ENCODE results near the gene DEUP1.
"Not testable (repeated sequence)": the region's sequence is repeated elsewhere in the genome, so short reads cannot be mapped to it uniquely, and the experiment has no call there.

The DEUP1 gene, protein sequence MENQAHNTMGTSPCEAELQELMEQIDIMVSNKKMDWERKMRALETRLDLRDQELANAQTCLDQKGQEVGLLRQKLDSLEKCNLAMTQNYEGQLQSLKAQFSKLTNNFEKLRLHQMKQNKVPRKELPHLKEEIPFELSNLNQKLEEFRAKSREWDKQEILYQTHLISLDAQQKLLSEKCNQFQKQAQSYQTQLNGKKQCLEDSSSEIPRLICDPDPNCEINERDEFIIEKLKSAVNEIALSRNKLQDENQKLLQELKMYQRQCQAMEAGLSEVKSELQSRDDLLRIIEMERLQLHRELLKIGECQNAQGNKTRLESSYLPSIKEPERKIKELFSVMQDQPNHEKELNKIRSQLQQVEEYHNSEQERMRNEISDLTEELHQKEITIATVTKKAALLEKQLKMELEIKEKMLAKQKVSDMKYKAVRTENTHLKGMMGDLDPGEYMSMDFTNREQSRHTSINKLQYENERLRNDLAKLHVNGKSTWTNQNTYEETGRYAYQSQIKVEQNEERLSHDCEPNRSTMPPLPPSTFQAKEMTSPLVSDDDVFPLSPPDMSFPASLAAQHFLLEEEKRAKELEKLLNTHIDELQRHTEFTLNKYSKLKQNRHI

DNA sequence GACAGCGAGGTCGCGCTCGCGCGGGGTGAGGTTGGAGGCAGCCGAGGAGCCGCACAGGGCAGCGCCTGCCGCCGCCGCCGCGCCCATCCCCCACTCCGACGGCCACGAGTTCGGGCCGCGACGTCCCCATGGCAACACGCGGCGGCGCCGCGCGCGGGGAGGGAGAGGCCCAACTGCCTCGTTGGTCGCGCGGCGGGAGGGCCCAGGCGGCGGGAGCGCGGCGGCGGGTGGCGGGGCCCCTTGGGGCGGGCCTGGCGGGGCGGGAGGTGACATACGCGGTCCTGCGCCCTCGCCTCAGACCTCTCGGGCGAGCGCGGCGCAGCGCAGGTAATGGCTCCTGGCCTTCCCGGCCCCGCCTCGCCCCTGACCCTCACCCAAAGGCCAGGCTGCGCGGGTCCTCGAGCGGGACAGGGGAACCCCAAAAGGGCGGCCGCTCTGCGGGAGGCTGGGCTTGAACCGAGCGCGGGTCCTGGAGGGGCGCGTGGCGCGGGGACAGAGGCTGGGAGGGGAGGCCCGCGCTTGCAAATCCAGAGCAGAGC, at the start of gene DEUP1:
Gene DEUP1 (plus strand): TSS at position 297 of the 539 bp plus-strand sequence. CDS start 1,518 bp downstream, outside the sequence.
- in situ Hi-C loops (cut with MboI; ENCODE audit: low sequenced_read_pairs) = no loop called here

DNA sequence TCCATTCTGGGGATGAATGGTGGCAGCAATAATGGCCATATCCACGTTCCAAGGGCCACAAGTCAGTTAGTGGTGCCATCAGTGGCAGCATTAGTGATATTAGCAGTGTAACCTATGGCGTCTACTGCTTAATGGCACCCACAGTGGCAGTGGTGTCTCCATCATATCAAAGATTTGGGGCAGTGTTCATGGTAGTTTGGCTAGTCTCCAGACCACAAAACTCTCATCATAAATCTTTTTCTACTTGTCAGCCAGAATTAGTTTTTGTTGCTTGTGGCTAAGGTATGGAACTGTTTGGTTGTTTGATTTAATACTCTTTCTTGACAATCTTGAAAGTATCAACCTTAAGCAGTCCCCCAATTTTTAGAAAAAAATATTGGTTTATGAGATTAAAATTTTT, 45.1 kb upstream of the DEUP1 start:
- in situ Hi-C loops (cut with MboI; ENCODE audit: low sequenced_read_pairs) = no loop called here

DNA sequence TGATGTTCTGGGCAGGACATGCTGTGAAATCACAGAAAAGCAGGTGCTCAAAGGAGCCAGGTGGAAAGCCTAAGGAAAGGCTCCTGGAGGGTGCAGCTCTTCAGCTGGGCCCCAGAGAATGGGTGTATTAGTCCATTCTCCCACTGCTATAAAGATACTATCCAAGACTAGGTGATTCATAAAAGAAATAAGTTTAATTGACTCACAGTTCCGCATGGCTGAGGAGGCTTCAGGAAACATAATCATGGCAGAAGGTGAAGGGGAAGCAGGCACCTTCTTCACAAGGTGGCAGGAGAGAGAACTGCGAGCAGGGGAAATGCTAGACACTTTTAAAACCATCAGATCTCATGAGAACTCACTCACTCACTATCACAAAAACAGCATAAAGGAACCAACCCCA, 43.1 kb upstream of the DEUP1 start:
- in situ Hi-C loops (cut with MboI; ENCODE audit: low sequenced_read_pairs) = no loop called here

DNA sequence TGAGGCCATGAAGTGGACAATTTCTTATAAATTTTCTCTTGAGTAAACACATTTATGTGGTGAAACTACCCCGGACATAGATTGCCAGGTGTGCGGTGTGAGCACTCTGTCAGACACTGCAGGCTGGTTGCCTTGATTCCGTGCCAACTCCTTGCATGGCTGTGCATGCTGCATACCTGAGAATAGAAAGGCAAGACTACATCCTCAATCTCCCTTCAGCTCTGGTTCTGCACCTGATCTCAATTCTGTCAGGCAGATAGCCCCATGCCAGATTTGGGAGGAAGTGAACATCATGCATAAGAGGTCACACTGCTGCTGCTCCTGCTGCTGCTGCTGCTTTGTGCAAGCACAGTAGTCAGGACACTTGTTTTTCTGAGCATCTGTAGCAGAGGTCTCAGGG, 42.5 kb upstream of the DEUP1 start:
- in situ Hi-C loops (cut with MboI; ENCODE audit: low sequenced_read_pairs) = no loop called here

DNA sequence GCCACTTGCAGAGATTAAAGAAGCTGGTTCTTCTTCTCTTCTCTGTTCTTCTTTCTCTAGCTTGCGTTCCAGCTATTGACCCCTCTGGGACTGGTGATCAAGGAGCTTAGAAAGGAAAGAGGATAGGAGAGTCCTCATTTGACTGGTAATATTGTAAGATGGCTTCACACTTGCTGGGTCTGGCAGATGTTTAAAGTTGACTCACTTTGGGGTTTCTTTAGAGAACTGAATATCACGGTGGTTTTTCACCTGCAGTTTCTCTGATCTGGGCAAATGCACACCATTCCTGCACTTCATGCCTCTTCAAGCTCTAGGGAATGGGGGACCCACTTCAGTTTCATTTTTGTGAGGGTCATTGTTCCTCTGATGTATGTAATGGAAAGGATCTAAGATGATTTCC, 41.8 kb upstream of the DEUP1 start:
- in situ Hi-C loops (cut with MboI; ENCODE audit: low sequenced_read_pairs) = no loop called here

DNA sequence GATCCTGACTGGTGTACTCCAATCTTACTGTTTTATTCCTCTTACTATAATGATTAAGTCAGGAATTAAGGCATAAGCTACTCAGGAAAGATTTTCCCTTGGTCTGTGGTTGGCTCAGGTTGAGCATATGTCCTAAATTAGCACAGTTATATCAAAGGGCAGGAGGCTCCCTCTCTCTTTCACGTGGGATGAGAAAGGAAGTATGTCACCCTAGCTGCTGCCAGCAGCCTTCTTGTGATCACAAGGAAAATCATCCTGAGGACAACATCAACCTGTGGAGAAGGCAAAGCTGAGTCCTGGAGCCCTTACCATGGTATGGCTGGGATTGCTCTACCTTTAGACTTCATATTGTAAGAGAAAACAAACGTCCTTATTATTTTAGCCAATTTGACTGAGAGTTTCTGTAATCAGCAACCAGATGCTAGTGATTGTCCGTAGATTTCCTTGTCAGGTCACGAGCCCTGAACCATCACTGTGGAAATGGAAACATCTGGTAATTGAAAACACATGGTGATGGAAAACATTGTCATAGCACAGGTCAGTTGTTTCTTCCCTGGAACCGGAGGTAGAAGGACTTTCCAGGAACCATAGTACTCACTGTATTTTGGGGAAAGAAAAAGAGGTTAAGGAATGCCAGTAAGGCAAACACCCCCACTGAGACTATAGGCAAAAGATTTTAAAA, 40.6 kb upstream of the DEUP1 start:
- in situ Hi-C loops (cut with MboI; ENCODE audit: low sequenced_read_pairs) = no loop called here

DNA sequence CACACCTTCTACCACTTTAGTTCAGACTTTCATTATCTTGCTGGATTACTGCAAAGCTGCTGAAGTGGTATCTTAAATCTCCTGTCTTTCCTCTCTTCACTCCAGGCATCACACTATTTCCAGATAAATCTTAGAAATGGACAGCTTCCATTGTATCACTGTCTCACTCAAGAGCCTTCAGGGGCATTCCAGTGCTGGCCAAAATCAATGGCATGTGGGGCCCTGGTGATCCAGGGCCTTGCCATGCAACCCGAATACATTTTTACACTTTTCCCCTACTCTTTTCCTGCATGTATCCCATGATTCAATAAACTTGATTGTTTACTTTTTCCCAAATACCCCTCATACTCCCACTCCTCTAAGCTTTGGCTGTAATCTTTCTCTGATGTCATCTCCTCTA, 39.4 kb upstream of the DEUP1 start:
- in situ Hi-C loops (cut with MboI; ENCODE audit: low sequenced_read_pairs) = no loop called here

DNA sequence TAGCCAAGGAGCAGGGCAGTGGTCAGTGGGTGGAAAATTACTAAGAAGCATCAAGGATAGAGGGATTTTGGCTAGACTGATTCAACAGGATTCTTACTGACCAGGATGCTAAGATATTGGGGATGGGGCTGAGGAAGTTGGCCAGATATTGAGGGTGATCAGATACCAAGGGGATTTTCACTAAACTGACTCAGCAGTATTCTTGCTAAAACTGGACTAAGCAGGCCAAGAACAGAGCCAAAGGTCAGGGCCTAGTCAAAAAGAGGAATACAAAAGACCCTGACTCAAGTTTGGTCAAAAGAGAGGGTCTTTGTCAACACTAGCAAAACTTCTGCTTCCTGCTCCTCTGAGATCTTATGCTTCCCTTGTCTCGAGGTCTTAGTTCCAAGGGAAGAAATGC, 38.6 kb upstream of the DEUP1 start:
- in situ Hi-C loops (cut with MboI; ENCODE audit: low sequenced_read_pairs) = no loop called here

DNA sequence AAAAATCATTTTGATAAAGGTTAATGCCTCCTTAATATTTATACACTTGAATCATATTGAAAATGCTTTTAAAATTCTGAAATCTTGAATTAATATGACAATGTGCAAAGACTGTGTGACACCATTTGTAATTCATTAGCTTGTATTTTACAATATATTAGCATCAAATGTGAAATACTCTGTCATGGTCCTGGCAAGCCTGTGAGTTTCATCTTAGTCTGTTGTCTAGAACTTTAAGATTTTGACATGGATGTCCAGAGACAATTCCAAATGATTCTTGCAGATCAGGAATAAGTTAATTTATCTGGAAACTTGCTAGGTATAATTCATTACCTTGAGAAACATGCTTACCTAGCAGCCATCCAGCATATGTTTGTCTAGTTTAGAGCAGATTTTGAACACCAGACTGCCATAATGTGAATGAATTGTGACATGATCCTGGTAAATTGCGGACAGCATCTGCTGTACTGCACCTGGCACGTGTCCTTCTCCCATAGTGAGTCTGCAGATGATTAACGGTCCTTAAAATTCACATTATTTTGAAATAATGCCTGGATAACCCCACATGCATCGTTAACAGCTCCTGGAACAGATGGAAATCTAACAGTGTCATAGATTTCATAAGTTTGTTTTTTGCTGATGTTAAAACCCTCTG, 34.5 kb upstream of the DEUP1 start:
- in situ Hi-C loops (cut with MboI; ENCODE audit: low sequenced_read_pairs) = no loop called here

DNA sequence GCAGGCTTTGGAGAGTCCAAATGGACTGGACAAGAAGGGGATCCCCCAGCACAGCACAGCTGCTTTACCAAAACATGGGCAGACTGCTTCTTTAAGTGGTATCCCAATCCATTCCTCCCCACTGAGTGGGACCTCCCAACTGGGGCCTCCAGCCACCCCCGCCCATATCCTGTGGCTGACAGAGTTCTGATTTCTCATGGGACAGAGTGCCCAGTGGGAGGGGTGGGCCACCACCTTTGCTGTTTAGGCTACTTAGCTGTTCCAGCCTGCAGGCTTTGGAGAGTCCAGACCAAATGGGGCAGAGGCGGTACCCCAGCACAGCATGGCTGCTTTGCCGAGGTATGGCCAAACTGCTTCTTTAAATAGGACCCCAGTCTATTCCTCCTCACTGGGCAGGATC, 26.9 kb upstream of the DEUP1 start:
- in situ Hi-C loops (cut with MboI; ENCODE audit: low sequenced_read_pairs) = no loop called here

DNA sequence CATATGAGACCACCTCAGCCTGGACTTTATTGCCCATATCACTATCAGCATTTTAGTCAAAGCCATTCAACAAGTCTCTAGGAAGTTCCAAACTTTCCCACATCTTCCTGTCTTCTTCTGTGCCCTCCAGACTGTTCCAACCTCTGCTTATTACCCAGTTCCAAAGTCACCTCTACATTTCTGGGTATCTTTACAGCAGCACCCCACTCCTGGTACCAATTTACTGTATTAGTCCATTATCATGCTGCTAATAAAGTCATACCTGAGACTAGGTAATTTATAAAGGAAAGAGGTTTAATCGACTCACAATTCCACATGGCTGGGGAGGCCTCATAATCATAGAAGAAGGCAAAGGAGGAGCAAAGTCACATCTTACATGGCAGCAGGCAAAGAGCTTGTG, 16.1 kb upstream of the DEUP1 start:
- in situ Hi-C loops (cut with MboI; ENCODE audit: low sequenced_read_pairs) = not testable (repeated sequence)

DNA sequence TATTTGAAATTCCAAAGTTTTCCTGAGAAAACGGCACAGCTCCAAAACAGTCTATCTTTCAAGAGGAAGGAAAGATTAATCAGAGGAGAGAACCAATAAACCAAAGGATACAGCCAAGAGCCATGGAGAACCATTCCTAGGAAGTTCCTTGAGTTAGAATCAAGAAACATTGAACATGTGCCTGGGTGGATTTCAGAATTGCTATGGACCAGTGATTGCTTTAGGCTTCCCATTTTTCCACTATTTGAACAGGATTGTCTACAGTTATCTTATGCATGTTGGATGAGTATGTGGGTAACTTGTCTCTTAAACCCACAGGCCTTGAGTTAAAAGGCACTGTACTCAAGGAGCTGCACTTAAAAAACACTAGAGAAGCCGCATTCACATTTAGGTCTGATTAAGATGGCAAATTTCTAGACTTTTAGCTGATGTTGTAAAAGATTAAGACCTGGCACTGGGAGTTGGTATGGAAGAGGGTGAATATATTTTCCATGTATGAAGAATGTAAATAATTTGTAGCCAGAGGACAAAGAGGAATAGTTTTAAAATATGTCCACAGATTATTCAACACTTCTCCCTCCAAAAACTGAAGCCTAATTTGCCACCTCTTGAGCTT, 11.2 kb upstream of the DEUP1 start:
- in situ Hi-C loops (cut with MboI; ENCODE audit: low sequenced_read_pairs) = no loop called here

DNA sequence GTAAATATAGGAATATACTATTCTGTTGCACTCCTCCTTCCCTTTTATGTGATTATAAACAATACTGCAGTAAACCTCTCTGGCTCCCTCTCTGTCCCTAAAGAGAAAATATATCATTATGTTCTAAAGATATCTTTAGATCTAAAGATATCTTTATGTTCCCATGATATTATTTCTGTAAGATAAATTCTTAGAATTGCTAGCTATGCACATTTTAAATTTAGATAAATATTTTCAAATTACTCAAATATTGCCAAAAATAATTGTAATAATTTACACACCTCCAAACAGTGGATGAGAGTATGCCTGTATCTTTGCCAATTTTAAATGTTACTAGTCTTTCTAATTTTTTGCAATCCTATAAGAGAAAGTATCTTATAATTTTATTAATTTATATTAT, 10.3 kb upstream of the DEUP1 start:
- in situ Hi-C loops (cut with MboI; ENCODE audit: low sequenced_read_pairs) = no loop called here

DNA sequence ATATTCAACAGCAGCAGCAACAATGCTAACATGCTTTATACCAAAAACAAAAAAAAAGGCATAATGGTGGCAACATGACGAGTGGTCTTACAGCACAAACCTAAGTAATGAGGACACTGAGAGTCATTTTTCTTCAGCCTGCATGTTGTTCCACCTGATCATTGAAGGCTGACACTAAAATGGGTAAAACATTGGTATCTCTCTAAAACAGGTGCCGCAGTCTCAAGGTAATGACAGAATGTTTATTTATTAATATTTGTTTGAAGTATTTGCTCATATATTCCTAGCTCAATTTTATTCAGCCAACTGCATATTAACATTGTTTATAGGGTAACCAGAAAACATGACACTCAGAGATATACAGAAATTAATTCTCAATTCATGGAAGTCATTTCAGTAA, 8.3 kb upstream of the DEUP1 start:
- in situ Hi-C loops (cut with MboI; ENCODE audit: low sequenced_read_pairs) = no loop called here

DNA sequence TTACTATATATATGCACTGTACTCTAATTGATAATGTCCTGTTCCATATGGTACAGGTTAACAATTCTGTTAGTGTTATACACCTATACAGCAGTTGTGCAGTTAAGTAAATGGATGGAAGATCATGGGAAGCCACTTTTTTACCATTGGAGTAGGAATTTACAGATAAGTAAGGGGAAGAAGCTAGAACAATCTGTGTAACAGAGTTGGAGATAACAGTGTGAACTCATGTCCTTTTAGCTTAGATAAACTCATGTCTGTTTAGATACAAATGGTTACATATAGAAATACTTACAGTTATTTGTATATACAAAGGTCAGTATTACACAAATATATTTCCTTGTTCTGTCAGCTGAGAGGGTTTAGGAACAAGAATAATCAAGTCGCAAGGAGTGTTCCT, 6.8 kb upstream of the DEUP1 start:
- in situ Hi-C loops (cut with MboI; ENCODE audit: low sequenced_read_pairs) = no loop called here

DNA sequence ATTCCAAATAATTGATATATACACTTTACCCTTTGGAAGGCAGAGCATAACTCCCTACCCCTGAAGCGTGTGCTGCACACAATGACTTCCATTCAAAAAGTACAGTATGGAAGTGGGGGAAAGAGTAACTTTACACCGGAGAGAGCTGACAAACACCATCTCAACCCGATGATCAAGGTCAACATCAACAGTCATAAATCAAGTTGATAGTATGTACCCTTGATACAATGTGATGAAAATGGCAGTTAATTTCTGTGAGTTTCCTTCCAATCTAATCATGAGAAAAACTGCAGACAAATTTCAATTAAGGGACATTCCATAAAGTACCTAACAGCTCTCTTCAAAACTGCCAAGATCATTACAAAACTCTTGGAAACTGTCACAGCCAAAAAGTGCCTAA, 6.0 kb upstream of the DEUP1 start:
- in situ Hi-C loops (cut with MboI; ENCODE audit: low sequenced_read_pairs) = no loop called here

DNA sequence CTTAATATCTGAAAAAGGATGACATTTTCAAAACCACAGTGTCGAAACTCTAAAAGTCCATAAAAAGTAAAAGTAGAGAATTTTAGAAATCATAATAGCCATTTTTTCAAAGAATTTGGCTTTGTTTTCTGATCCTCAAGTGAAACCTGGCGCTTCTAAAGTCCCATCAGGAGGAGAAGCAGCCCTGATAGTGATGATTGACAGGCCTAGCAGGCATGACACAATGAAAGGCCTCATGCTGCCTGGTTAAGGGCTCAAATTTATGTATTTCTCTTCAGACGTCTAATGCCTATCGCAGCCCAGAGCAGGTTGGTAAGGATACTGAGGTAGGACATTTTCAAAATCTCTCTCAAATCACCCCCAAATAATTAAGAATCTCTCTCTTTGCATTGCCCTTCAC, 3.9 kb upstream of the DEUP1 start:
- in situ Hi-C loops (cut with MboI; ENCODE audit: low sequenced_read_pairs) = no loop called here

DNA sequence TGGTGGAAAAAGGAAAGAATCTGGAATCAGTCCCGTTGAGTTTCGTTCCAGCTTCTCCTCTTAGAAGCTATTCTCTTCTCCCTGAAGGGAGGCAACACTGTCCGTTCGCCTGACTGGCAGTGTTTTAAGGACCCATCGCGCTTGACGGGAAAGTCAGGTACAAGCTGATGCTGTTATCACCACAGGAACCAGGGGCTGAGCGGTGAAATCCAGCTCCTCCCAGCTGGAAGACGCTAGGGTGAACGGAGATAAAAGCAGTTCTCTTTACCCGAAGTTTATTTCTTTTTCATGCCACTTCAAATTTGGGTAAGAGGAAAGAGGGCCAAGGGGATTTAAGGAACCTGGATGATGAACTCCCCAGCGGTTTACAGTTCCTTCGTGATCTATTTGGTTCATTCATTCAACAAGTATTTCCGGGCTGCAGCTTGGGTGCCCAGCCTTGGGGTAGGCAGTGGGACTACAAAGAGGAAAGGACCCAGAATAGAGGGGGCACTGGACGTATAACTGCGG, 551 bp upstream of the DEUP1 start:
- in situ Hi-C loops (cut with MboI; ENCODE audit: low sequenced_read_pairs) = no loop called here

DNA sequence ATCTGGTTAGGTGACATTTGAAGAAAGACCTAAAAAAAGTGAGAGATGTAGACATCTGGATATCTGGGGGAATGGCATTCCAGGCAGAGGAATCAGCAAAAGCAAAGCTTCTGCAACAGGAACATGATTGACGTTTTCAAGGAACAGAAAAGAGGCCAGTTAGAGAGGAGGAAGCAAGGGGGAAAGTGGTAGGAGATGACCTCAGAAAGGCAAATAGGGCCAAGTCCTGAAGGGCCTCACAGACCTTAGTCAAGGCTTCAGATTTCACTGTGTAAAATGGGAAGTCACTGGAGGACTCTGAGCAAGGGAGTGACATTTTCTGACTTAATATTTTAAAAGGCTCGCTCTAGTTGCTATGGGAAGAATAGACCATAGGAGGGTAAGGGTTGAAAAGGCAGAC, 9.7 kb downstream of the DEUP1 start:
- in situ Hi-C loops (cut with MboI; ENCODE audit: low sequenced_read_pairs) = no loop called here

DNA sequence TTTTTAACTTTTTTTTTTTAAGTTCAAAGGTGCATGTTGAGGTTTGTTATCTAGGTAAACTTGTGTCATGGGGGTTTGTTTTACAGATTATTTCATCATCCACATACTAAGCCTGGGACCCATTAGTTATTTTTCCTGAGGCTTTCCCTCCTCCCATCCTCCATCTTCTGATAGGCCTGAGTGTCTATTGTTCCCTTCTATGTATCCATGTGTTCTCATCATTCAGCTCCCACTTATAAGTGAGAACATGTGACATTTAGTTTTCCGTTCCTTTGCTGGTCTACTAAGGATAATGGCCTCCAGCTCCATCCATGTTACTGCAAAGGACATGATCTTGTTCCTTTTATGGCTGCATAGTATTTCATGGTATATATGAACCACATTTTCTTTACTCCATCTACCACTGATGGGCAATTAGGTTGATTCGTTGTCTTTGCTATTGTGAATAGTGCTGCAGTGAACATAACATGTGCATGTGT, 14.4 kb downstream of the DEUP1 start:
- in situ Hi-C loops (cut with MboI; ENCODE audit: low sequenced_read_pairs) = no loop called here

DNA sequence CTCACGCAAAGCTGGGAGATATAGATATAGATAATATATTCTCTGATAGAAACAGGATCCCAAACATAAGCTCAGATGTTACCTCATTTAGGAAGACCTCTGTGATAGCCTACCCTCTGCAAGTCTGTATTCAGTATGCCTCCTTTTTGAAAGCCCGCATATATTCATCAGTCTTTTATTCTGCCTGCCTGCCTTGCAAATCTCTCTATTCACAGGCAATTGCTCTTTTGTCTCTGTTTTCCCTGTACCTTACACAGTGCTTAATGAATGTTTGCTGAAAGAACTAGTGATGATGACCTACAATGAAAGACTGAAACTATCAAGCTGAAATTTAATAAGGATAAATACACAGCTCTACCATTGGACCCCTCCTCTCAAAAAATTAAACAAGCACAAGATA, 18.4 kb downstream of the DEUP1 start:
- in situ Hi-C loops (cut with MboI; ENCODE audit: low sequenced_read_pairs) = no loop called here
